Measurements from ENCODE around the gene TRIO. TPM values are rescaled to one million over a fixed set of nuclear protein-coding genes. Genes with fewer than 3 reads are reported as not detected.

Gene TRIO
- total and polyA plus RNA-seq, 2 of the 8 experiments (the other 6 are each of a cell fraction or from before 2014, with no cell fraction given), result 35.1 to 69.1 TPM

GRCh38 chr5:14122089-14122488 is 21.1 kb upstream of the TRIO start:
- no peak overlapping the region for H2BK15ac ChIP-seq (ENCODE audit: low read length)
- WGBS, 2 experiments (ENCODE audit: extremely low coverage in 1 of 2, insufficient coverage in 1 of 2, insufficient read length in 1 of 2, insufficient replicate concordance in 2 of 2, low coverage in 1 of 2, low lambda C conversion rate in 2 of 2, missing lambda C conversion rate in 1 of 2), result 81% methylated on average over 4 of the region's 4 CpGs; no CpG with 5 or more reads in 1 of the 2 experiments
- H3K23ac ChIP-seq (ENCODE audit: insufficient read length), result no peak overlapping the region
- no peak overlapping the region for H2AFZ ChIP-seq (ENCODE audit: low read length)
- no peak overlapping the region for H4K5ac ChIP-seq (ENCODE audit: insufficient read length, low read depth, low read length)
- H4K20me1 ChIP-seq (replicated peaks in 1 of 2; ENCODE audit: control insufficient read depth in 1 of 2, insufficient read depth in 2 of 2, low read length in 2 of 2), result no peaks in the 10 kb centered on the region
- DNase-seq (ENCODE audit: low read depth in 1 of 2, low spot score in 2 of 2) (no peak), FAIRE-seq (no peak)
- no peak overlapping the region for H2BK120ac ChIP-seq (replicated peaks; ENCODE audit: low read depth, low read length)
- no peaks in the 10 kb centered on the region for H3K23me2 ChIP-seq (ENCODE audit: low read depth, low read length)
- CTCF ChIA-PET (ENCODE audit: partially characterized antibody), result interaction anchor here (0.9 to 8.9 kb wide), 4 partner anchors 11 to 148 kb away, joined by 3 to 57 read pairs (median 4); no protein-coding TSS in a partner anchor
- H3K4me1 ChIP-seq (replicated peaks in 1 of 4; ENCODE audit: control insufficient read depth in 3 of 4, insufficient read depth in 4 of 4, low read length in 3 of 4), result peaks cover 0 to 9% (median 3%) of the 10 kb centered on the region in 4 experiments; a peak in 4 of 7 replicates
- no peak overlapping the region for H3K4me2 ChIP-seq (ENCODE audit: insufficient read depth in 1 of 2, low read depth in 2 of 2, low read length in 2 of 2)
- no peaks in the 10 kb centered on the region for H3K27me3 ChIP-seq (replicated peaks in 1 of 4; ENCODE audit: control insufficient read depth in 3 of 4, extremely low read depth in 1 of 4, insufficient read depth in 3 of 4, low read length in 3 of 4)
- no peak overlapping the region for H4K91ac ChIP-seq (replicated peaks; ENCODE audit: insufficient read length, low read length)
- no peak overlapping the region for H3K4me3 ChIP-seq (ENCODE audit: extremely low read depth in 1 of 4, insufficient read depth in 2 of 4, low read depth in 3 of 4, low read length in 4 of 4)
- no peak for TF ChIP-seq TCF12 (IDR thresholded peaks at IDR 0.05; ENCODE audit: low read depth, low read length)
- H3K56ac ChIP-seq (replicated peaks; ENCODE audit: insufficient read length, low read depth, low read length), result no peak overlapping the region
- no peak overlapping the region for H2BK20ac ChIP-seq (ENCODE audit: low read length)
- no peaks in the 10 kb centered on the region for H3K36me3 ChIP-seq (ENCODE audit: control insufficient read depth in 2 of 4, insufficient read depth in 4 of 4, low read length in 3 of 4)
- no peak overlapping the region for H3K18ac ChIP-seq (ENCODE audit: extremely low read depth, low read length)
- no peaks in the 10 kb centered on the region for H3K79me2 ChIP-seq (ENCODE audit: control insufficient read depth in 1 of 2, insufficient read depth in 2 of 2, low read length in 2 of 2)
- no peak overlapping the region for H3K14ac ChIP-seq (ENCODE audit: insufficient read length)
- no peak overlapping the region for H3K27ac ChIP-seq (ENCODE audit: low read depth, low read length)
- no peaks in the 10 kb centered on the region for H3K79me1 ChIP-seq (ENCODE audit: low read depth, low read length)
- H3K9me3 ChIP-seq (ENCODE audit: insufficient read depth in 2 of 2, low read depth in 1 of 2, low read length in 1 of 2), result no peaks in the 10 kb centered on the region
- H3K4ac ChIP-seq (replicated peaks; ENCODE audit: insufficient read length, low read depth, low read length), result no peak overlapping the region
- no peak overlapping the region for H2BK12ac ChIP-seq (ENCODE audit: low read depth, low read length)
- H2AK5ac ChIP-seq (ENCODE audit: low read depth, low read length), result no peak overlapping the region
- no peak overlapping the region for H3K9ac ChIP-seq (replicated peaks in 1 of 4; ENCODE audit: extremely low read depth in 1 of 4, low read depth in 3 of 4, low read length in 3 of 4)
- POLR2A ChIA-PET (ENCODE audit: partially characterized antibody), result no interaction called here
- H2BK5ac ChIP-seq (ENCODE audit: low read depth, low read length), result no peak overlapping the region
- no peak overlapping the region for H4K8ac ChIP-seq (ENCODE audit: extremely low read depth, insufficient read depth, low read length)
